GM19240 (cell line): ENCODE measurements around the gene LMX1B.

Experiments
- DNase-seq: peaks from one replicate; pipeline ENCODE4 v3.0.0; 2011; ENCODE audit warnings: low spot score; ENCODE audit not compliant: insufficient read length

The LMX1B gene

DNA sequence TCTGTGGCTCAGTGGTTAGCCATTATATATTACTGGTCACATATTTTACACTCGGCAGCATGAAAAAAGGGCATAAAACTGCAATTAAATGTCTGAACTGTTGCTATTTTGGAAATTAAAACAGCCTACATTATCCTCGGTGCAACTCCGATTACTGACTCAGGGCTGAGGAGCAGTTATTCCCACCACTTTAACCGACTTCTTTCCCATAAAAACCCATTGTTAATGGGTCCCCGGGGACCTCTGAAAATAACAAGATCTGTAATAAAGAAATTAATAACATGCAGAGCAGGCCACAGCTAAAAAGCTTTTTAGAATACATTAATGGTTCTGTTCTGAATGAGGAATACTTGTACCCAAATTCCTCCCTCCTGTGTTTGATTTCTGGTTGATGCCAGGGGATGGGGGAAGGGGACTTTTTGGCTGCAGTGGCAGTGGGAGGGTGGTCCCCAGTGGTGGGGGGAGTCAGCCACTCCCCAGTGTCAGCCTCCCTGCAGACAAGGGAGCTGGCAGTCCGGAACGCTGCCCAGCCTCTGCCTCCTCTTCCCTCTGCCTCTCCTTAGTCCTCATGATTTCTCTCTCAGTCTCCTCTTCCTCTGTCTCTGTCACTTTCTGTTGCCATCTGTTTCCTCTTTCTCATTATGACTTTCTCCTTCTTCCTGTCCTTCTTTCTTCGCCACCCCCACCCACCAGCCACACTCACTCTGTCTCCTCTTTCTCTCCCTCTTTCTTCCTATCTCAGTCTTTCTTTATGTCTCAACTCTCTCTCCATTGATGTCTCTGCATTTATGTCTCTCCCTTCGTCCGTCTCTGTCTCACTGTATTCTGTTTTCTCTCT lies 132.1 kb downstream of the LMX1B start:
- no peak for DNase-seq
